ENCODE results near the gene UBE2S.

DNA sequence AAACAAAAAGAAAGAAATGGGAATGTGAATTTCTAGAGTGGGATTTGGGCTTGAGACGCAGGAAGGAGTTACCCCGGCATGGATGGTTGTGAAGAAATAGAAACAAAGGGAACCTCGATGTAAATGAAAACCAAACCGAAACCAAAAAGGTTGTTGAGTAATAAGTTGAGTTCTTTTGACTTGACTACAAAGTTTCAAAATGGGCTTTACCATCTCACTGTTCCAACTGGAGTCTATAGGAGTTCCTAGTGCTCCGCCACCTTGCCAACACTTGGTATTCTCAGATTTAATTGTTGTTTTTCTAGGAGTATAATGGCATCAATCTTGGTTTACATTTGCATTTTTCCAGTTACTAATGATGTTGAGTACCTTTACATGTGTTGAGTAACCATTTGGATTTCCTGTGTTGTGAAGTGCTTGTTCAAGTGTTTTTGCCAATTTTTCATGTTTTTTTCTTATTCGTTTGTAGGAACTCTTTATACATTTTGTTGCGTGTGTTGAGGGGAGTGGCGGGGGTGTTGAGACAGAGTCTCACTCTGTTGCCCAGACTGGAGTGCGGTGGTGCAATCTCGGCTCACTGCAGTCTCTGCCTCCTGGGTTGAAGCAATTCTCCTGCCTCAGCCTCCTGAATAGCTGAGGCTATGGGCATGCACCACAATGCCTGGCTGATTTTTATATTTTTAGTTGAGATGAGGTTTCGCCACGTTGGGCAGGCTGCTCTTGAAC is 9.2 kb downstream of the UBE2S start:
- TF ChIP-seq, protein P1, sequence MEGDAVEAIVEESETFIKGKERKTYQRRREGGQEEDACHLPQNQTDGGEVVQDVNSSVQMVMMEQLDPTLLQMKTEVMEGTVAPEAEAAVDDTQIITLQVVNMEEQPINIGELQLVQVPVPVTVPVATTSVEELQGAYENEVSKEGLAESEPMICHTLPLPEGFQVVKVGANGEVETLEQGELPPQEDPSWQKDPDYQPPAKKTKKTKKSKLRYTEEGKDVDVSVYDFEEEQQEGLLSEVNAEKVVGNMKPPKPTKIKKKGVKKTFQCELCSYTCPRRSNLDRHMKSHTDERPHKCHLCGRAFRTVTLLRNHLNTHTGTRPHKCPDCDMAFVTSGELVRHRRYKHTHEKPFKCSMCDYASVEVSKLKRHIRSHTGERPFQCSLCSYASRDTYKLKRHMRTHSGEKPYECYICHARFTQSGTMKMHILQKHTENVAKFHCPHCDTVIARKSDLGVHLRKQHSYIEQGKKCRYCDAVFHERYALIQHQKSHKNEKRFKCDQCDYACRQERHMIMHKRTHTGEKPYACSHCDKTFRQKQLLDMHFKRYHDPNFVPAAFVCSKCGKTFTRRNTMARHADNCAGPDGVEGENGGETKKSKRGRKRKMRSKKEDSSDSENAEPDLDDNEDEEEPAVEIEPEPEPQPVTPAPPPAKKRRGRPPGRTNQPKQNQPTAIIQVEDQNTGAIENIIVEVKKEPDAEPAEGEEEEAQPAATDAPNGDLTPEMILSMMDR (IDR thresholded peaks at IDR 0.05), result no peak
- TF ChIP-seq POLR2A (IDR thresholded peaks at IDR 0.05), result no peak

All from body of pancreas (tissue), 4 donors.